ENCODE data around the gene SLC26A5.

SLC26A5 gene

DNA sequence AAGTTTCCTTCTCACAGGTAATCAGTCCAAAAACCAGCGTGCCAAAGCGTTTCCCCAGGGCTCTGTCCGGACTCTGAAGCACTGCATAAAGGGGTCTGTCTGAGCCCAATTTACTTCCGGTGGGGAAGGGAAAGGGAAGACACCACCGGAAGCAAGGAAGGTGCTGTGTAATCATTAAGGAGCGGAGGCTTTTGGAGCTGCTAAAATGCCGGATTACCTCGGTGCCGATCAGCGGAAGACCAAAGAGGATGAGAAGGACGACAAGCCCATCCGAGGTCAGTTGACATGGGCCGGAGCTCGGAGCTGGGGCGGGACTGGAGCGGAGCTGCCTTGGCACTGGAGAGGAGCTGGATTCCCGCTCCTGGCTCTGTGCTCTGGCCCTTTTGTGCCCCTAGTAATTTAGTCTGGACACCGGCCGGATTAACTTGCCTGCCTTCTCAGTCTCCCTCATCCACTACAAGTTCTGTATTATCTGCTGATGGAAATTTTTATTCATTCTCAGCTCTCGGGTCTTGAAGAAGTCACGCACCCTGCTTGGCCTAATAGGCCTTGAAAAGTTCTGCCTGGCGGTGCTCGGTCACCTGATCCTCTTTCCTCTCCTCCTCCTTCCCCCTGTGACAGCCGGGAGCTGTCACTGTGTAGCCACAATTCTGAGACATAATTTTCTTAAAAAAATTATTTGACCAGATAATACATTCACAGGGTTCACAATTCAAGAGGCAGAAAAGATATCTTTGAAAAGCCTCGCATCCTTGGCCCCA lies 98.3 kb downstream of the SLC26A5 start, which contains the start of gene PSMC2:
PSMC2 (plus strand) TSS at position 137 of the 761 bp plus-strand sequence; CDS start at position 206, 69 bp downstream.
- peak; percentile 92 for DNase-seq (ENCODE audit: low read depth)

DNA sequence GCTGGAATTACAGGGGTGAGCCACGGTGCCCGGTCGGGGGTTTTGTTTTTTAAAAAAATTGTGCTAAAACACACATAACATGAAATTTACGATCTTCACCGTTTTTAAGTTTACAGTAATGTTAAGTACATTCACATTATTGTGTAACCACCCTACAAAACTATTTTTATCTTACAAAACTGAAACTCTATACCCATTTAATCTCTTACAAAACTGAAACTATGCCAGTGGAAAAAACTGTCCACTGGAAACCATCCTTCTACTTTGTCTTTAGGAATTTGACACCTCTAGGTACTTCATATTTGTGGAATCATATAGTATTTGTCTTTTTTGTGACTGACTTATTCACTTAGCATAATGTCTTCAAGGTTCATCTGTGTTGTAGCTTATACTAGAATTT lies 99.6 kb downstream of the SLC26A5 start:
- no peak for DNase-seq (ENCODE audit: low read depth)

DNA sequence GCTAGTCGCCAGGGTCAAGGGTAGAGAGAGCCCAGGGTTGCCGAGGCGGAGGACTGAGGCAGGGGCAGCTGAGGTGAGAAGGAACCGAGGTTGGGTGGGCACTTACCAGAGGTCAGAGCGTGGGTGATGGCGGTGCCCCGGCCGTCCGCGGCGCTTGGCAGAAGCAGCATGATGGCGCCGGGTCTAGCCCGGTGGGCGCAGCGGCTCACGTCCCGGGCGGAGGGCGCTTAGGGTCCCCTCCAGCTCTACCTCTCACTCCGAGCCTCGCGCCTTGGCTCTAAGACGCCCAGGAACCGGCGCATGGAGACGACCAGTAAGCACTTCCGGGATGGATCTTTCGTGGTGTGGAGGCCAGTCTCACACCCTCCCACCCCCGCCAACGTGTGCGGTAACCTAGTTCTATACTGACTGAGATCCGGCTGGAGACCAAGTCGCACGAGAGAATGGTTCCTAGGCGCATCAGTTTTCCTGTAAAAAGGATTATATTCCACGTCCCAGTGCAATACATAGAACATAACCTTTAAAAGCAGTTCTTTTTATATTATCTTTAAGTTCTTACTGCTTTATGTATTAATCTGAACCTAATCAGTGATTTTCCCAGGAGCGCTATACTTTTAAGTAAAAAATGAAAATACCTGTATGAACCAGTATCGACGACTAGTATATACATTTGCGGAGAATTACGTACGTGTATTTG lies 101.4 kb downstream of the SLC26A5 start, which contains the start of gene DNAJC2:
DNAJC2 (minus strand) TSS at position 315 of the 697 bp plus-strand sequence; CDS start at position 170, 145 bp downstream.
- peak; percentile 94 for DNase-seq (ENCODE audit: low read depth)

DNA sequence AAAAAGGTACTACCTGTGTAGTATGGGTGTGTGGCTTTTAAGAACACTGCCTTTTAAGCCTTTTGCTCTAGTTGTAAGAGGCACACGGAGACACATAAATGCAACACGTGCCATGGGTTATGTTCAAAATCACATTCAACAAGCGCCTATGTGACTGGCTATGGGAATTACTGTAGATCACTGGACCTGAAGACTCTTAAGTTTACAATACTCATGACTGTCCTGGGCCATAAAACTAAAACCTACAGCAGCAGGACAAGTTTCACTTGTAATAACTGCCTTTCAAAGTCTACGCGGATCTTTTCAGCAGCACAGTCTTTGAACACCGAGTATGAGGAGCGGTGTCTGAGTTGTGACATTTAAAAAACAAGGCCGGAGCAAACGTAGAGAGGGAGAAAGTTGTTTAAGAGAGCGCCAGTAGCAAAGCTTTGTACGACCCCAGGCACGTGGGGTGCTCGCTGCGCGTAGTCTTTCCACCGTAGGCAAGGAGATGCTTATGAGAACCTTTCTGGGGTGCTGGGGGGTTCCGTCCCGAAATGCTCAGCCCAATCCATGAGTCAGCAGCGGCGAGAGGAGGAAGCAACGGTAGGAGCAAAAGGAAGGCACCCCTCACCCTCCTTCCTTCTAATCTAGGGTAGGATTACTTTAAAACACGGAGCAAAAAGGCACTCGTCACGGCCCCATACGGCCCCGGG lies 102.1 kb downstream of the SLC26A5 start:
- peak; percentile 69 for DNase-seq (ENCODE audit: low read depth)

DNA sequence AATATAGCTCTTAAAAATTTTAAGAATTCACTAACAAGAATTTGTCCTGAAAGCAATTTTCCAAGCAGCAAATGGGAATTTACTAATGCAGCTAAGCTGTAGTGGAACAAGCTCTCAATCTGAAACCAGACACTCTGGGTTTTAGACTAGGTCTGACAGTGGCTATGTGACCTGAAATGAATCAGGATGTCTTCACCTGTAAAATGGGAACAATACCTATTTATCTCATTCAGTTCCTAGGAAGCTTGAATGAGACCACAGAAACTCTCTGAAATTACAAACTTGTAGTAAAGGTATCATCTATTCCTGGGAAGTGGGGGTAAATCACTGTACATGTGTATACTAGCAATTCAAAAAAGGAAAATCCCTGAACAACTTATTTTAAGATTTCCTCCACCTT lies 102.7 kb downstream of the SLC26A5 start:
- DNase-seq (ENCODE audit: low read depth) = no peak

DNA sequence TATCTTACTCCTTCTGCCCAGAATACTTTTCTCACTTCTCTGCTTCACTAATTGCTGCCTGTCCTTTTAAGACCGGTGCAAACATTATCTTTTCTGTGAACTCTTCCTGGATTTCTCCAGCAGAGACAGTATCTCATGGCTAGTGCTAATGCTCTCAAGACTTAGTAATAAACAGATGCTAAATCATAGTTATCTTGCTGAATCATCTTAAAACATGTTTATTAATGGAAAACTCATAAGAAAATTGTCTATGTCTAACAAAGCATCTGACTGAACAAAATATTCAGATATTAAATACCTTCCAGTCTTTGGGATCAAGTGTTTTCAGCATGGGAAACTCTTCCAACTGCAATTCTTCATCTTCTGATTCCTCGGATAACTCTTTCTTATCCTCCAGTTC lies 104.5 kb downstream of the SLC26A5 start:
- DNase-seq (ENCODE audit: low read depth) = no peak

DNA sequence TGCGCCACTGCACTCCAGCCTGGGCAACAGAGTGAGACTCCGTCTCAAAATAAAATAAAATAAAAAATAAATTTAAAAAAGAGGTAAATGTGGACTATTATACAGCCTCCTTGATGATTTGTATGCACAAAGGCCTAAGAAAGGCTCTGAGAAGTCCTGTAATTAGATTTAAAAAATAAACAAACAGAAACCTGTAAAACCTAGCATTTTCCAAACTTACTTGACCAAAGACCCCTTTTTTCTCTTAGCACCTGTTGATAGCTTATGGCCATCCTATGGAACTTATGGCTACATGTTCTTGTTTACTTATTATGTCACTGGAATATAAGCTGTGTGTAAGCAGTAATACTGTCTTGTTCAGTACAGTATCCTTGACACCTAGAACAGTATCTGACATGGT lies 107.1 kb downstream of the SLC26A5 start:
- DNase-seq (ENCODE audit: low read depth) = no peak

DNA sequence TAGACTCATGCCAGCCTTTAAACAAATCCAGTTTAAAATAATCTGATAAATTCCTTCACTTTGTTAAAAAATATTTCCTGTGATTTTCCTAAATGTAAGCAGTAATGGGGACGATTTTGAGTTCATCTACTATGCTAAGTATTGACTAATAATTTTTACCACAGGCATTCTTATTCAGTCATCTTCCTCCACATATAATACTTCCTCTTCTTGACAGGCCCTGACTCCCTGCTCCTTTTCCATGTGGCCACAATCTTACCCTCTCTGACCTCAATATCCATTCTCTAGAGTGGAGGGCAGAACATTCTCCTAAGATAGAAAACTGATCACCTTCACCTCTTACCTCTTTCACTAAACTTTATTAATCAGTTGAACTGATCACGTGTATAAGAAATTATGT lies 109.2 kb downstream of the SLC26A5 start:
- no peak for DNase-seq (ENCODE audit: low read depth)

DNA sequence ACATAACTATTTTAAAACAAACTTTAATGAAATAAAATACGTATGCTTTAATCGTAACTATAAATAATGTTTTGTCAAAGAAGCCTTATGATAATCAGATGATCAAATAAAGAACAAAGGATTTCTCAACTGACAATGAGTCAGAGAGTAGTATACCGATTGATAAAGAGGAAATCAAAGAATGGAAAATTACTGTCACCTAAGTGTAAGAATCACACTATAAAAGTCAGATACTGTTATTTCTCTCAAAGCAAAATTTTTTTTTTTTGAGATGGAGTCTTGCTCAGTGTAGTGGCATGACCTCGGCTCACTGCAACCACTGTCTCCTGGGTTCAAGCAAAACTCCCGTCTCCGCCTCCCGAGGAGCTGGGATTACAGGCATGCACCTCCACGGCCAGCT lies 120.3 kb downstream of the SLC26A5 start:
- no peak for DNase-seq (ENCODE audit: low read depth)
